ENCODE measurements around the gene IKBIP.

IKBIP gene

DNA sequence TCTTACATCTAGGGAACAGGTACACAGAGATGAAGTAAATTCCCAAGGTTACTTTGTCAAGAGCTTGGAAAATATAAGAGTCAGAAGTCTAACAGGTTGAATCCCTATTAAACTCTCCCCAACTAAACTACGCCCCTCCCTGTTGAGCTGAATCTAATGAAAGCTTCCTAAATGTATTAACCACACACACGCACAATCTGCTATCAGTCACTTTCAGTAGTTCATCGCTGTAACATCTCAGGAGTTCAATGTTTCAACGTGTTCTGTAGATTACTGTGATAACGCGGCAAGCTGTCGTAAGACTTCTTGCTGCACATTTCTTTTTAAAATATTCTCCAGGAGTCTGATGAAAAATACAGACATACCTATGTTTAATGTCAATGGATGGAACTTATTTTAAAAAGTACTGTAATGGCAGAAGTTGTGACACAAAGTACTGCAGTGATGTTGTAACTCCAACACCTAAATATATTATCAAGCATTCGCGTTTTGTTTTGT, 51.7 kb downstream of the IKBIP start:
- DNase-seq (ENCODE audit: extremely low read depth, low read depth): no peak
- H3K4me3 ChIP-seq (replicated peaks; ENCODE audit: low read depth, low read length): peak overlapping the region; percentile 100
- TF ChIP-seq, protein P1, sequence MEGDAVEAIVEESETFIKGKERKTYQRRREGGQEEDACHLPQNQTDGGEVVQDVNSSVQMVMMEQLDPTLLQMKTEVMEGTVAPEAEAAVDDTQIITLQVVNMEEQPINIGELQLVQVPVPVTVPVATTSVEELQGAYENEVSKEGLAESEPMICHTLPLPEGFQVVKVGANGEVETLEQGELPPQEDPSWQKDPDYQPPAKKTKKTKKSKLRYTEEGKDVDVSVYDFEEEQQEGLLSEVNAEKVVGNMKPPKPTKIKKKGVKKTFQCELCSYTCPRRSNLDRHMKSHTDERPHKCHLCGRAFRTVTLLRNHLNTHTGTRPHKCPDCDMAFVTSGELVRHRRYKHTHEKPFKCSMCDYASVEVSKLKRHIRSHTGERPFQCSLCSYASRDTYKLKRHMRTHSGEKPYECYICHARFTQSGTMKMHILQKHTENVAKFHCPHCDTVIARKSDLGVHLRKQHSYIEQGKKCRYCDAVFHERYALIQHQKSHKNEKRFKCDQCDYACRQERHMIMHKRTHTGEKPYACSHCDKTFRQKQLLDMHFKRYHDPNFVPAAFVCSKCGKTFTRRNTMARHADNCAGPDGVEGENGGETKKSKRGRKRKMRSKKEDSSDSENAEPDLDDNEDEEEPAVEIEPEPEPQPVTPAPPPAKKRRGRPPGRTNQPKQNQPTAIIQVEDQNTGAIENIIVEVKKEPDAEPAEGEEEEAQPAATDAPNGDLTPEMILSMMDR (IDR thresholded peaks at IDR 0.05; ENCODE audit: low read depth, low read length, missing control alignments): no peak

- H3K4me3 ChIP-seq (replicated peaks; ENCODE audit: low read depth, low read length): no peak overlapping the region
- DNase-seq (ENCODE audit: extremely low read depth, low read depth): no peak
- TF ChIP-seq, protein P1 (IDR thresholded peaks at IDR 0.05; ENCODE audit: low read depth, low read length, missing control alignments): no peak
These were observed 53.4 kb downstream of the IKBIP start for GRCh38 chr12:98591209-98591608.

DNA sequence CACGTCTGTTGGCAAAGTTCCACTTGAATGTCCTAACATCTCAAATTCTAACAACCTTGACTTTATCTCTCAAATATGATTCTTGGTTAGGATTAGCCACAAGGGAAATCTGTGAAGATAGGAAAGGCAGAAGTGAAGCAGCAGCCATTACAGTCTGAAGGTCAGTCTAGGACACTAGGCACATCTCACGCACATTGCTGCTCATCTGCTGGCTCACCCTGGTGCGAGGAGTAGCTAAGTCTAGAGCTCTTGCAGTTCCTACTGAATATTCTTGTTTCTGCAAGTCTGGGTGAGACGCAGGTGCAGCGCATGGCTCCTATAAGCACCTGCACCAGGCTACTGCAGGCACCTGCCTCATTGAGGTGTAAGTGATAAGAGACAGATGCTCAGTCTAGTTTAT, 57.5 kb downstream of the IKBIP start:
- DNase-seq (ENCODE audit: extremely low read depth, low read depth): no peak
- TF ChIP-seq, protein P1 (IDR thresholded peaks at IDR 0.05; ENCODE audit: low read depth, low read length, missing control alignments): no peak
- H3K4me3 ChIP-seq (replicated peaks; ENCODE audit: low read depth, low read length): no peak overlapping the region

DNA sequence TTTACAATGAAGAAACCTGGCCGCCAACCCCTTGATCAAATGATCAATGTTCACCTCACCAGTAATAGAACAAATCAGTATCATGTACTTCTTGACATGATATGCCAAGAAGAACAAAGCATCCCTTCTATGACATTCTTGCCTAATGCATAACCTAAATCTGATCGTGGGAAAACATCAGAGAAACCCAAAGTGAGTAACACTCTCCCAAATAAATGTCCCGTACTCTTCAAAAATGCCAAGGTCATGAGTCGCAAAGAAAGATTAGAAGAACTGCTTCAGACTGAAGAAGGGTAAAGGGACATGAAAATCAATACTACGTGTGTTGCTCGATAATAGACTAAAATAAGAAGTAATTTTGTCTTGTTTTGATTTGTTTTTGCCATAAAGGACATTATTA, 62.5 kb downstream of the IKBIP start:
- no peak for DNase-seq (ENCODE audit: extremely low read depth, low read depth)
- H3K4me3 ChIP-seq (replicated peaks; ENCODE audit: low read depth, low read length): no peak overlapping the region
- TF ChIP-seq, protein P1 (IDR thresholded peaks at IDR 0.05; ENCODE audit: low read depth, low read length, missing control alignments): no peak

- no peak for DNase-seq (ENCODE audit: extremely low read depth, low read depth)
- H3K4me3 ChIP-seq (replicated peaks; ENCODE audit: low read depth, low read length): no peak overlapping the region
- TF ChIP-seq, protein P1 (IDR thresholded peaks at IDR 0.05; ENCODE audit: low read depth, low read length, missing control alignments): no peak
These were observed 63.5 kb downstream of the IKBIP start for GRCh38 chr12:98581101-98581500.

GRCh38 chr12:98580695-98581094, 63.9 kb downstream of the IKBIP start:
- no peak for DNase-seq (ENCODE audit: extremely low read depth, low read depth)

More at GRCh38 chr12:98580695-98581094, 63.9 kb downstream of the IKBIP start:
- TF ChIP-seq, protein P1 (IDR thresholded peaks at IDR 0.05; ENCODE audit: low read depth, low read length, missing control alignments): no peak
- no peak overlapping the region for H3K4me3 ChIP-seq (replicated peaks; ENCODE audit: low read depth, low read length)

Measured in HFF-Myc (cell line).